LHCN-M2 (cell line): ENCODE data around the gene ZFAND4. TPM values are rescaled to one million over a fixed set of nuclear protein-coding genes. Genes with fewer than 3 reads are reported as not detected.
"Not testable (repeated sequence)": the region's sequence is repeated elsewhere in the genome, so short reads cannot be mapped to it uniquely, and the experiment has no call there.

Experiments used
- DNase-seq: peaks from one replicate; pipeline ENCODE4 v3.0.0-alpha.2; 2012; ENCODE audit warnings: low read depth
- total RNA-seq: library from RNA; depleted of rRNA; stranded (reverse); fragments of >200 nt; gene quantifications from 2 replicates; pipeline ENCODE4 v1.2.3, GENCODE V29; 2014; rRNA removed

The ZFAND4 gene
- total RNA-seq, 1 experiment from 2014 or later: 8.3 TPM

- no peak for DNase-seq
Observed at GRCh38 chr10:45589868-45590267, 82.7 kb downstream of the ZFAND4 start.

DNA sequence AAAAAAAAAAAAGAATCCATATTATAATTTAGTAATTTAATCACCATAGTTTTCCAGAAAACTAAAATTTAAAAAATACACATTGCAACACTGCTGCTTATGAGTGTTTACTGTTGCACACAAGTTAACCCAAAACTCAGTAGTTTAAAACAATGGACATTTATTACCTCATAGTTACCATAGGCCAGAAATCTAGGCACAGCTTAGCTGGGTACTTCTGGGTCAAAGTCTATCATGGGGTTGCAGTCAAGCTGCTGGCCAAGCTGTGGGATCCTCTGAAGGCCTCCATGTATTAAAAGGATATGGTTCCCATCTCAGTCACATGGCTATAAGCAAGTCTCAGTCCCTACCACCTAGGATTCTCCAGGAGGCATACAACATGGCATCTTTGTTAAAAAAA is 83.6 kb downstream of the ZFAND4 start:
- no peak for DNase-seq

GRCh38 chr10:45586028-45586824 is 86.3 kb downstream of the ZFAND4 start:
- no peak for DNase-seq

DNA sequence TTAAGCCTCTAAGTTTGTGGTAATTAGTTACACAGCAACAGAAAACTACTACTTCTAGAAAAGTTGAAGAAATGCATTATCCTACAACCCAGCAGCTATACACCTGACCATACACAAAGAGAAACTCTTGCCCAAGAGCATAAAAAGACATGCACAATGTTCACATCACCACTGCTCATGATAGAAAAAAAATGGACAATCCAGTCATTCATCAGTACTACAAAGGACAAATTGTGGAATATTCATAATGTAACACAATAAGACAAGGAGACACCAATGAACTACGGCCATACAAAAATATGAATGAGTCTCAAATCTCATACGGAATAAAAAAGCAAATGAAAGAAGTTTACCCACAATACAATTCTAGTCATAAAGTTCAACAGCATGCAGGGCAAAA is 87.4 kb downstream of the ZFAND4 start:
- DNase-seq: no peak

- no peak for DNase-seq
Observed at GRCh38 chr10:45582386-45582781, 90.2 kb downstream of the ZFAND4 start.

DNA sequence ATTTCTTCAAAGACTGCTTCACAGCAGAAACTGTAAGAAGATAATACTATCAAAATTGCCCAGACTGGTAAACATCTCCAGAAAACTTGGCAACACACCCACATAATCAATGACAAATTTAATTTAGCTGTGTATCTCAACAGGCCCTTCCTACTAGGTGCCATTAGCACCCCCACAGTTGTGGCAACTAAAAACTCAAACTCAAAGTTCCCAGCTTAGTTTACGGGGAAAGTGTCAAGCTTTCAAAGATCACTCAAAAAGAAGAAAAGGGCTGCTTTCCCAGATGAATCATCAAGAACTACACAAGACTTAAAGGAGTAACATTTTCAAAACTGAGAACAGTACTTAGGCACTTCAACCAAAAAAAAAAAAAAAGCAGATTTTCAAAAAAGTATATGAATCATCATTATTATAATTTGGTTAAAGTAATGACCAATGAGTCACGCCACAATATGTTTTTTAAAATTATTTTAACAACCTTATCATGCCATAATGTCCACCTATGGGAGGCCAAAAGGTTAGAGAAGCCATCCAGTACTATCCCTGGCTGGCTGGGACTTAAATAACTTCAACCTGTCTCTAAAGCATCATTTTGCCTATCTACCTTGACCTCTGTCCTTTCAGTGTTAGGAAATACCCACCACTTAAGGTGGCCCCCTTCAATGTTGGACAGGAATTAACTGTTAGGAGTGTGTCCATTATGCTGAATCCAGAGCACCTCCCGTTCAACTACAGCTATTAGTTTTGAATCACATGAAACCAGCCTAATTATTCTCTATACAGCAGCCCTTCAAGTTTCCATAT is 90.8 kb downstream of the ZFAND4 start:
- peak; percentile 14 for DNase-seq

- DNase-seq: no peak
Observed at GRCh38 chr10:45581216-45581549, 91.4 kb downstream of the ZFAND4 start.

- DNase-seq: no peak
Observed at GRCh38 chr10:45580371-45581215, 92.0 kb downstream of the ZFAND4 start.

- DNase-seq: no peak
Observed at GRCh38 chr10:45578384-45578971, 94.1 kb downstream of the ZFAND4 start.

- no peak for DNase-seq
Observed at GRCh38 chr10:45575966-45576597, 96.5 kb downstream of the ZFAND4 start.

GRCh38 chr10:45575032-45575761 is 97.4 kb downstream of the ZFAND4 start:
- not testable (repeated sequence) for DNase-seq

- DNase-seq: no peak
Observed at GRCh38 chr10:45569471-45569870, 103.1 kb downstream of the ZFAND4 start.

DNA sequence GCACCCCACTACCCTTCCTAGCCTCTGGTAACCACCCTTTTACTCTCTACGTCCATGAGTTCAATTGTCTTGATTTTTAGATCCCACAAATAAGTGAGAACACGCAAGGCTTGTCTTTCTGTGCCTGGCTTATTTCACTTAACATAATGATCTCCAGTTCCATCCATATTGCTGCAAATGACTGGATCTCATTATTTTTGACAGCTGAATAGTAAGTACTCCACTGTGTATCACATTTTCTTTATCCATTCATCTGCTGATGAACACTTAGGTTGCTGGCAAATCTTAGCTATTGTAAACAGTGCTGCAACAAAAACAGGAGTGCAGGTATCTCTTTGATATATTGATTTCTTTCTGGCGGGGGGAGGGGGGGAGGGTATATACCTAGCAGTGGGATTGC is 106.2 kb downstream of the ZFAND4 start:
- DNase-seq: no peak

Other genes with a start within 250 kb of the ZFAND4 start
- 35.3 and 40.4 TPM in 2 replicates for gene WASHC2C, start 54.5 kb upstream of the ZFAND4 start, total RNA-seq
- 4.6 and 5.8 TPM in 2 replicates for gene AGAP4, start 174.7 kb upstream of the ZFAND4 start, total RNA-seq